Left cardiac atrium (tissue), 4 donors: ENCODE measurements around the gene FBXL17. TPM values are rescaled to one million over a fixed set of nuclear protein-coding genes. Genes with fewer than 3 reads are reported as not detected.
A peak's percentile ranks its signal among the peaks of the same experiment; 100 is the strongest.
"Not testable (repeated sequence)": the region's sequence is repeated elsewhere in the genome, so short reads cannot be mapped to it uniquely, and the experiment has no call there.

Source experiments
- ATAC-seq, 2 donors: fragments of 200-7000 bp; cut with Tn5 transposase; one replicate each; pipeline ENCODE4 v1.9.1; 2020; ENCODE audit warnings: mild to moderate bottlenecking in 2 of 2, moderate library complexity in 2 of 2
- DNase-seq: peaks from one replicate; pipeline ENCODE4 v3.0.0-alpha.2; 2020
- intact Hi-C, 2 donors: fragments of 100-400 bp; cut with DNase I; formaldehyde crosslinking; loops; one replicate each; pipeline versions ENCODE4 v1.14.1 to v1.15.1; 2022 to 2023
- total RNA-seq, 2 donors: library from RNA; stranded (reverse); fragmentation: NEBNext Ultra II Directional; extraction: Animal tissue kit (Norgen Biotek cat#: 25700); gene quantifications; one replicate each; pipeline ENCODE4 v1.2.1, GENCODE V29; 2021
- donor health status: DM: no; HTN: yes; CAD: no.
- donor health status: DM: no; HTN: yes; CAD: no; lungs with severe emphysema.
- donor health status: DM: yes; HTN: yes; CAD: no.
- donor health status: Dilated cardiomyopathy.

FBXL17 gene
- total RNA-seq, 2 donors from 2014 or later, result 25.0 to 32.9 TPM

- ATAC-seq, result no peak
- intact Hi-C loops, result no loop called here
- no peak for DNase-seq
These were observed 169.0 kb downstream of the FBXL17 start for GRCh38 chr5:108212775-108213346.

GRCh38 chr5:108206707-108207106 lies 175.2 kb downstream of the FBXL17 start:
- no peak for DNase-seq
- intact Hi-C loops, result no loop called here
- no peak for ATAC-seq

GRCh38 chr5:108201721-108202120 lies 180.2 kb downstream of the FBXL17 start:
- DNase-seq (no peak), ATAC-seq (no peak)
- intact Hi-C loops, result no loop called here

- DNase-seq, result no peak
- no peak for ATAC-seq
- intact Hi-C loops, result no loop called here
These were observed 185.6 kb downstream of the FBXL17 start for GRCh38 chr5:108196276-108196675.

GRCh38 chr5:108193021-108193795 lies 188.7 kb downstream of the FBXL17 start:
- DNase-seq, result no peak
- peak in 1 of 2 donors; percentile 58 for ATAC-seq
- intact Hi-C loops, result no loop called here

- DNase-seq (no peak), ATAC-seq (no peak)
- intact Hi-C loops, result no loop called here
These were observed 197.0 kb downstream of the FBXL17 start for GRCh38 chr5:108184940-108185339.

GRCh38 chr5:108181975-108182374 lies 199.9 kb downstream of the FBXL17 start:
- DNase-seq (no peak), ATAC-seq (no peak)
- intact Hi-C loops, result no loop called here

GRCh38 chr5:108174286-108174685 lies 207.6 kb downstream of the FBXL17 start:
- ATAC-seq (no peak), DNase-seq (no peak)
- intact Hi-C loops, result no loop called here

GRCh38 chr5:108171759-108172158 lies 210.1 kb downstream of the FBXL17 start:
- ATAC-seq, result no peak
- intact Hi-C loops, result no loop called here
- DNase-seq, result no peak

- intact Hi-C loops, result no loop called here
- ATAC-seq, result no peak
- DNase-seq, result no peak
These were observed 213.0 kb downstream of the FBXL17 start for GRCh38 chr5:108168915-108169314.

GRCh38 chr5:108167174-108167573 lies 214.7 kb downstream of the FBXL17 start:
- intact Hi-C loops, result no loop called here
- ATAC-seq (no peak), DNase-seq (no peak)

- ATAC-seq, result no peak
- intact Hi-C loops, result no loop called here
These were observed 217.3 kb downstream of the FBXL17 start for GRCh38 chr5:108164574-108164973.

GRCh38 chr5:108152854-108153253 lies 229.0 kb downstream of the FBXL17 start:
- intact Hi-C loops, DNase-seq, ATAC-seq: not testable (repeated sequence)

More at GRCh38 chr5:108164574-108164973, 217.3 kb downstream of the FBXL17 start:
- no peak for DNase-seq

- no peak for ATAC-seq
- intact Hi-C loops, result no loop called here
- no peak for DNase-seq
These were observed 232.5 kb downstream of the FBXL17 start for GRCh38 chr5:108149369-108149768.

- peak in 1 of 2 donors; percentile 32 for ATAC-seq
- no peak for DNase-seq
- intact Hi-C loops, result no loop called here
These were observed 233.2 kb downstream of the FBXL17 start for GRCh38 chr5:108148715-108149139.

- DNase-seq (no peak), ATAC-seq (no peak)
- intact Hi-C loops, result no loop called here
These were observed 235.7 kb downstream of the FBXL17 start for GRCh38 chr5:108146222-108146621.

- ATAC-seq (no peak), DNase-seq (no peak)
- intact Hi-C loops, result no loop called here
These were observed 236.5 kb downstream of the FBXL17 start for GRCh38 chr5:108145351-108145750.

- intact Hi-C loops, result no loop called here
- no peak for ATAC-seq
- no peak for DNase-seq
These were observed 237.6 kb downstream of the FBXL17 start for GRCh38 chr5:108144332-108144731.

- intact Hi-C loops, result no loop called here
- DNase-seq, result no peak
These were observed 238.3 kb downstream of the FBXL17 start for GRCh38 chr5:108143581-108143980.

GRCh38 chr5:108141676-108142075 lies 240.2 kb downstream of the FBXL17 start:
- intact Hi-C loops, result no loop called here
- DNase-seq, result no peak
- ATAC-seq, result no peak

More at GRCh38 chr5:108143581-108143980, 238.3 kb downstream of the FBXL17 start:
- peak in 1 of 2 donors; percentile 32 for ATAC-seq

GRCh38 chr5:108136493-108136892 lies 245.4 kb downstream of the FBXL17 start:
- ATAC-seq (no peak), DNase-seq (no peak)
- intact Hi-C loops, result no loop called here
